Activated naive CD8-positive, alpha-beta T cell treated with anti-CD3 and anti-CD28 coated beads, Interleukin-2, amount 10 ng/mL, durations not matched to agents 7 days and 5 days (primary cell): Measurements from ENCODE around the gene SYVN1. TPM values are rescaled to one million over a fixed set of nuclear protein-coding genes. Genes with fewer than 3 reads are reported as not detected.

Source experiments
- ATAC-seq: fragments of 150-1000 bp; cut with Tn5 transposase; one replicate; pipeline ENCODE4 v1.10.0; 2021; ENCODE audit warnings: low read depth, moderate library complexity
- POLR2A ChIA-PET: fragments of 350-600 bp; sonication (Branson Sonifier 250); formaldehyde crosslinking; loops from one replicate; lab custom pipeline; 2021; ENCODE audit warnings: antibody characterized with exemption; lab: Charles Lee
- DNase-seq: peaks from one replicate; pipeline ENCODE4 v3.0.0; 2021
- H3K27ac Mint-ChIP-seq: one replicate; pipeline ENCODE4 v1.8.0; 2022; ENCODE audit warnings: mild to moderate bottlenecking, mixed read lengths
- H3K27me3 Mint-ChIP-seq: one replicate; pipeline ENCODE4 v1.8.0; 2022; ENCODE audit warnings: mild to moderate bottlenecking, moderate library complexity, mixed read lengths
- H3K36me3 Mint-ChIP-seq: one replicate; pipeline ENCODE4 v1.8.0; 2021; ENCODE audit warnings: mild to moderate bottlenecking, mixed read lengths
- H3K4me1 Mint-ChIP-seq: one replicate; pipeline ENCODE4 v1.8.0; 2021; ENCODE audit warnings: mixed read lengths
- H3K4me3 Mint-ChIP-seq: one replicate; pipeline ENCODE4 v1.8.0; 2022; ENCODE audit warnings: mild to moderate bottlenecking, moderate library complexity, mixed read lengths
- H3K9me3 Mint-ChIP-seq: one replicate; pipeline ENCODE4 v1.8.0; 2021; ENCODE audit warnings: mixed read lengths
- total RNA-seq, 2 experiments: library from RNA; stranded (reverse); gene quantifications; one replicate each; pipeline ENCODE4 v1.2.3, GENCODE V29; 2021

SYVN1 gene
- total RNA-seq, 2 experiments from 2014 or later: 43.4 to 45.1 TPM

DNA sequence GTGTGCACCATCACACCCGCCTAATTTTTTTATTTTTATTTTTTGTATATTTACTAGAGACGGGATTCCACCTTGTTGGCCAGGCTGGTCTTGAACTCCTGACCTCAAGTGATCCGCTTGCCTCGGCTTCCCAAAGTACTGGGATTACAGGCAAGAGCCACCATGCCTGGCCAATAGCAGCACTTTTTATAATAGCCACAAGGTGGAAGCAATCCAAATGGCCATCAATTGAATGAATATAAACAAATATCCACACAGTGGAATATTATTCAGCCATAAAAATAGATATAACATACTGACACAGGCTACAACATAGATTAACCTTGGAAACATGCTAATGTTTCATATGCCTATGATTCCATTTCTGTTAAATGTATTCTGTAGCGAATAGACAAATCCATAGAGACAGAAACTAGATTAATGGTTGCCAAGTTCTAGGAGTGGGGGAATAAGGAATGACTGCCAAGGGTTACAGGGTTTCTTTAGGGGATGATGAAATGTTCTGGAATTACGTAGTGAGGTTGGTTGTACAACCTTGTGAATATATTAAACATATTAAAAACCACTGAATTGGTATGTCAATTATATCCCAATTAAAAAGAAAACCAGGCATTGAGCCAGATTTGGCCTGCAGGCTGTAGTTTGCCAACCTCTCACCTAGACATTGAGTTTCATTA lies 33.5 kb downstream of the SYVN1 start:
- POLR2A ChIA-PET: interaction anchor here (1.1 to 2.7 kb wide), 3 partner anchors 10 to 17 kb away, joined by 3 to 11 read pairs (median 5); partner anchors contain the start of genes CDCA5 and TM7SF2
- Mint-ChIP-seq H3K4me1 (peaks cover 18% of the 10 kb centered on the region), H3K27me3 (no peaks in the 10 kb centered on the region), H3K36me3 (peaks cover 7% of the 10 kb centered on the region), H3K9me3 (no peaks in the 10 kb centered on the region), H3K4me3 (no peak overlapping the region), H3K27ac (no peak overlapping the region)
- DNase-seq (no peak), ATAC-seq (no peak)

DNA sequence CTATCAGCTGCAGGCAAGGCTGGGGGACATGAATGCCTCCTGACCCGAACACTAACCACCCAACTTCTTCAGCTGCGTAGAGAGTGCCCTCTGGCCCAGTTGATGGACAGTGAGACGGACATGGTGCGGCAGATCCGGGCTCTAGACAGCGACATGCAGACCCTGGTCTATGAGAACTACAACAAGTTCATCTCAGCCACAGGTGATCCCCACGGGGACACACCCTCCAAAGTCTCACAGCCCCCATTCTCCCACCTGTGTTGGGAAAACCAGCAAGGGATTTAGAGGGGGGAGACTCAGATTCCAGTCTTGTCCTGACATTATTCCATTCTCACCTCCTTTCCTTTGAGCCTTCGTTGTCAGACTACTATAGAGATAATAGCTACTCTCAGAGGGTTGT lies 37.4 kb downstream of the SYVN1 start:
- POLR2A ChIA-PET: interaction anchor here (0.7 to 3.0 kb wide), 16 partner anchors 11 to 173 kb away, joined by 3 to 35 read pairs (median 6); partner anchors contain the start of genes ARL2, CDCA5, FAU and MRPL49
- Mint-ChIP-seq H3K36me3 (no peaks in the 10 kb centered on the region), H3K27me3 (no peaks in the 10 kb centered on the region), H3K4me3 (peak overlapping the region; percentile 91), H3K9me3 (no peaks in the 10 kb centered on the region), H3K27ac (peak overlapping the region; percentile 97), H3K4me1 (peaks cover 10% of the 10 kb centered on the region)
- ATAC-seq (no peak), DNase-seq (no peak)

DNA sequence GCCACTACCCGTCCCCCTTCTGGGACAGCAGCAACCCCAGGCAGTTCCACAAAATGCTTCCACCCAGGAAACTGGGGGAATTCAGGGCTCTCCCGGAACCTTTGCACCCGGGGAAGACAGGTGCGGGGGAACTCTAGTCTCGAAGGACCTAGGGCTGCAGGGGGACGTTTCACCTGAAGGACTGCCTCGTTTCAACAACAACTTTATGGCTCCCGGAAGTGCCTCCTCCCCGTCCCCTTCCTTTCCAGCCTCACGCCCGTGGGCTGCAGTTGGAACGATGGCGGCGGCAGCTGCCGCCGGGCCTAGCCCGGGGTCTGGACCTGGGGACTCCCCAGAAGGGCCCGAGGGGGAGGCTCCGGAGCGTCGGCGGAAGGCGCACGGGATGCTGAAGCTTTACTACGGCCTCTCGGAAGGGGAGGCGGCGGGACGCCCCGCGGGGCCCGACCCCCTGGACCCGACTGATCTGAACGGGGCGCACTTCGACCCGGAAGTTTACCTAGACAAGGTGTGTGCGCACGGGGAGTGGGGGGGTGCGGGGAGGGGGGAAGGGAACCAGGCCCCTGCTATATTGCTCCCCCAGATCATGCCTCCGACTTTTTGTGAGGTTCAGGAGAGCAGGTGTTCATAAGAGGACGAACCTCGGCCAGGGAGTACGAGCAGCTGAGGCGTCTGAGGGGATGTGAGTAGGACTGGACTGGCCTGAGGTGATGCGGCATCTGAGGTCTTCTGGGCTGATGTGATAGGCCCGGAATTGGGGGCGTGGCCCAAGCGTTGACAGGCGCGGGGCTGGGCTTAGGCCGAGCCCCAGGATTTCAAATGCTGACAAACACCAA lies 38.1 kb downstream of the SYVN1 start, which contains the start of gene VPS51:
TSS of gene VPS51 (plus strand) at position 241 of the 833 bp plus-strand sequence. CDS start at position 278, 37 bp downstream.
- H3K27me3 Mint-ChIP-seq: no peaks in the 10 kb centered on the region
- H3K27ac Mint-ChIP-seq: peak within 1 kb of the TSS; percentile 97
- H3K9me3 Mint-ChIP-seq: no peaks in the 10 kb centered on the region
- DNase-seq (peak; percentile 87), ATAC-seq (peak; percentile 97)
- H3K4me3 Mint-ChIP-seq: peak within 1 kb of the TSS; percentile 91
- peaks cover 10% of the 10 kb centered on the region for H3K4me1 Mint-ChIP-seq
- H3K36me3 Mint-ChIP-seq: no peaks in the 10 kb centered on the region
- POLR2A ChIA-PET: interaction anchor here (0.6 to 3.0 kb wide), 21 partner anchors 8 to 294 kb away, joined by 3 to 35 read pairs (median 4); partner anchors contain the start of genes ARL2, CDCA5, FAU and MRPL49

DNA sequence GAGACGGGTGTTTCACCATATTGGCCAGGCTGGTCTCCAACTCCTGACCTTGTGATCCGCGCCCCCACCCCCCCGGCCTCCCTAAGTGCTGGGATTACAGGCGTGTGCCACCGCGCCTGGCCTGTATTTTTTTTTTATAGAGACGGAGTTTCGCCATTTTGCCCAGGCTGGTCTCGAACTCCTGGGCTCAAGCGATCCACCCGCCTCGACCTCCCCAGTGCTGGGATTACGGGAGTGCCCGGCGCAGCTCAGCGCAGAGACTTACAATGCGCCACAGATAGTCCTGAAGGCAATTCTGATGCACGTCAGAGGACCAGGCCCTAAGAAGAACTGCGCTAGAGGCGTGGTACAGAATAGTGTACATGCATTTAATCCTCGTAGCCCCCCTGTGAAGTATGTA lies 38.9 kb downstream of the SYVN1 start:
- Mint-ChIP-seq H3K36me3 (no peaks in the 10 kb centered on the region), H3K27me3 (no peaks in the 10 kb centered on the region), H3K4me3 (peak overlapping the region; percentile 91), H3K27ac (peak overlapping the region; percentile 97), H3K9me3 (no peaks in the 10 kb centered on the region), H3K4me1 (peaks cover 10% of the 10 kb centered on the region)
- ATAC-seq (no peak), DNase-seq (no peak)
- POLR2A ChIA-PET: interaction anchor here (1.0 to 3.0 kb wide), 10 partner anchors 9 to 81 kb away, joined by 3 to 35 read pairs (median 6); partner anchors contain the start of genes ARL2, CDCA5, FAU and MRPL49

DNA sequence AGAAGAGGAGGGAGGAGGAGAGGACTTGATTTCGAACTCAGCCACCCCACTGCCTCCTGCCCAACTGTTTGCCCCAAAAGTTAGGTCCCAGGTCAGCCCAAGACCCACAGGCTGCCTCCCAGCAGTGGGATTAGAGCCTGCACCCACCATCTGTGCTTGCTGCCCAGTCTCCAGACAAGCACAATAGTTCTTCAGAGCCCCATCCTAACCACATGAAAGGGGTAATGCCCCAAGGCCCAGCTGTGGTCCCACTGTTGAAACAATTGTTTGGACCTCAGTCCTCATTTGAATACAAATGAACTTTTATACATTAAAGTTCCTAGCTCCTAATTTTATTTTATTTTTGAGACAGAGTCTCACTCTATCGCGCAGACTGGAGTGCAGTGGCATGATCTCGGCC lies 43.7 kb downstream of the SYVN1 start:
- H3K27me3 Mint-ChIP-seq: no peaks in the 10 kb centered on the region
- no peak overlapping the region for H3K27ac Mint-ChIP-seq
- peaks cover 11% of the 10 kb centered on the region for H3K36me3 Mint-ChIP-seq
- ATAC-seq (no peak), DNase-seq (no peak)
- H3K4me1 Mint-ChIP-seq: peaks cover 5% of the 10 kb centered on the region
- H3K9me3 Mint-ChIP-seq: no peaks in the 10 kb centered on the region
- POLR2A ChIA-PET: interaction anchor here (0.7 to 1.1 kb wide), 2 partner anchors 8 to 59 kb away, joined by 3 to 4 read pairs; no protein-coding TSS in a partner anchor
- no peak overlapping the region for H3K4me3 Mint-ChIP-seq

DNA sequence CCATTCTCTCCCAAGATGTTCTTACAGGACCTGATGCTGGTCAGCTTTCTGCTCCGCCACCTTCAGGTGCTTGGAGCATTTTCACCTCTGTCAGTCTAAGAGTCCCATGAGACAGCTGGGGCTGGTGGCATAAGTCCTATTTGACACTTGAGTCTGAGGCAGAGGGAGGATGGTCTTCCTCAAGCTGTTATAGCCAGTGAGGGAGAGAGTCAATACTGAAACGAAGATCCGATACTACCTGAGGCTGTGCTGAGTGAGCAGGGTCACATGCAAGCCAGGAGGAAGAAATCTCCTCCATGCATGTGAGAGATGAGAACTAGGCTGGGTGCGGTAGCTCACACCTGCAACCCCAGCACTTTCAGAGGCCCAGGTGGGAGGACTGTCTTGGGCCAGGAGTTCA lies 44.7 kb downstream of the SYVN1 start:
- Mint-ChIP-seq H3K27me3 (no peaks in the 10 kb centered on the region), H3K4me3 (no peak overlapping the region), H3K9me3 (no peaks in the 10 kb centered on the region), H3K4me1 (peaks cover 12% of the 10 kb centered on the region), H3K27ac (peak overlapping the region; percentile 63), H3K36me3 (peaks cover 12% of the 10 kb centered on the region)
- POLR2A ChIA-PET: interaction anchor here (1.1 to 1.5 kb wide), 2 partner anchors 9 to 75 kb away, joined by 4 read pairs; partner anchors contain the start of gene ARL2
- ATAC-seq: no peak
- DNase-seq: no peak

DNA sequence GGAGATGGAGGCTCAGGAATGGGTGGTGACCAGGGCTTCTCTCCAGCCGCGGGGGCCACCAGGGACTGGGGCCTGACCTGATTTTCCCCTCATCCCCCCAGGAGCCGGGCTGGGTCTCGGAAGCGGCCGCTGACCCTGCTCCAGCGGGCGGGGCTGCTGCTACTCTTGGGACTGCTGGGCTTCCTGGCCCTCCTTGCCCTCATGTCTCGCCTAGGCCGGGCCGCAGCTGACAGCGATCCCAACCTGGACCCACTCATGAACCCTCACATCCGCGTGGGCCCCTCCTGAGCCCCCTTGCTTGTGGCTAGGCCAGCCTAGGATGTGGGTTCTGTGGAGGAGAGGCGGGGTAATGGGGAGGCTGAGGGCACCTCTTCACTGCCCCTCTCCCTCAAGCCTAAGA lies 46.5 kb downstream of the SYVN1 start:
- H3K4me3 Mint-ChIP-seq: no peak overlapping the region
- ATAC-seq (no peak), DNase-seq (no peak)
- H3K9me3 Mint-ChIP-seq: no peaks in the 10 kb centered on the region
- H3K4me1 Mint-ChIP-seq: peaks cover 16% of the 10 kb centered on the region
- H3K27ac Mint-ChIP-seq: no peak overlapping the region
- no peaks in the 10 kb centered on the region for H3K27me3 Mint-ChIP-seq
- POLR2A ChIA-PET: no interaction called here
- peaks cover 15% of the 10 kb centered on the region for H3K36me3 Mint-ChIP-seq

DNA sequence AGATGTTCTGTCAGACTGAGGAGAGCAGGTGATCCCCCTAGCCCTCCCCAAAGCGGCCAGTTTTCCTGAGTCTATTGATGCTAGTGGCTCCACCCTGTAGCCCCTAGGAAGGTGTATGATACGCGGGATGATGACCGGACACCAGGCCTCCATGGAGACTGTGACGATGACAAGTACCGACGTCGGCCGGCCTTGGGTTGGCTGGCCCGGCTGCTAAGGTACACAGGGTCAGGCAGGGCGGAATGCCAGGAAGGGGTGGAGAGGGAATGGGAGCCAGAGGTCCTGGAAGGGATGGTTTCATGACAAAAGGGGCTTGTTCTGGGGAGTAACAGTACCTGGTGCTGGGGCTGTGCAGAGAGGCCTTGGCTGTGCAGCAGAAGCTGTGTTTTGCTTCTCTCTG lies 47.1 kb downstream of the SYVN1 start:
- Mint-ChIP-seq H3K4me1 (peaks cover 21% of the 10 kb centered on the region), H3K27me3 (no peaks in the 10 kb centered on the region), H3K9me3 (no peaks in the 10 kb centered on the region), H3K36me3 (peaks cover 18% of the 10 kb centered on the region), H3K4me3 (no peak overlapping the region), H3K27ac (no peak overlapping the region)
- ATAC-seq: no peak
- POLR2A ChIA-PET: interaction anchor here (2.2 kb wide), 1 partner anchor 9 kb away, joined by 13 read pairs; the partner anchor contains the start of gene VPS51
- DNase-seq: no peak

DNA sequence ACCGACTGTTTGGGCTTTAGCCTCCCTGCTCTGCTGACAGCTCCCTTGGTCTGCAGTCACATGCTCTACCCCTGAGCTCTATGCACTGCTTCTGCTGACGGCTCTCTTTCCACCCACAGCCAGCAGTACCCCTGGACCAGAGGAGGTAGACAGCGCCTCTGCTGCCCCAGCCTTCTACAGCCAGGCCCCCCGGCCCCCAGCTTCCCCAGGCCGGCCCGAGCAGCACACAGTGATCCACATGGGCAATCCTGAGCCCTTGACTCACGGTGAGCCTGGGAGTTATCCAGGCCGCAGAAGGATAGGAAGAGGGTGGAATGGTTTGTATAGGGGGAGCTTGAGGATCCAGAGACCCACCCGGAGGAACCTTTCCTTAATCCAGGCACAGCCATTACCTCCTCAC lies 47.5 kb downstream of the SYVN1 start:
- POLR2A ChIA-PET: interaction anchor here (2.2 kb wide), 1 partner anchor 10 kb away, joined by 13 read pairs; the partner anchor contains the start of gene VPS51
- Mint-ChIP-seq H3K4me1 (peaks cover 24% of the 10 kb centered on the region), H3K4me3 (no peak overlapping the region), H3K27ac (no peak overlapping the region), H3K27me3 (no peaks in the 10 kb centered on the region), H3K9me3 (no peaks in the 10 kb centered on the region), H3K36me3 (peaks cover 21% of the 10 kb centered on the region)
- ATAC-seq: no peak
- no peak for DNase-seq

DNA sequence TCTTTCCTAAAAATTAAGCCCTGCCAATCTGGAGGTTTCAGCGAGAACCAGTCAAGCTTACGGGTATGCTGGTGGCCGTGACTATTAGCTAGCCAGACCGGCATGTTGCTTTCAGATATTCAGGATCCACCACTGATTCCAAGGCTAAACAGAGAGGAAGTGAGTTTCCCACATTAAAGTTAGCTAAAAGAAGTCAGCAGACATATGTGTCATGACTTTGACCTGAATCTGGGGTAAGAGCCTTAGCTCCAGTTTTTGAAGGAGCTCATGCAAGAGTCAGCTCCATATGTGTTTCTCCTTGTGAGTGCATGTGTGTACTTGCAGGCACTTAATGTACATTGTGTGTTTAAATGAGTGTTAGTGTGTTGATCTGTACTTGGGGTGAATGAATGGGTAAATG lies 48.9 kb downstream of the SYVN1 start:
- Mint-ChIP-seq H3K4me3 (peak overlapping the region; percentile 98), H3K27me3 (no peaks in the 10 kb centered on the region), H3K27ac (peak overlapping the region; percentile 99), H3K4me1 (peaks cover 36% of the 10 kb centered on the region), H3K36me3 (peaks cover 31% of the 10 kb centered on the region), H3K9me3 (no peaks in the 10 kb centered on the region)
- no peak for ATAC-seq
- DNase-seq: no peak
- POLR2A ChIA-PET: interaction anchor here (0.8 to 2.2 kb wide), 3 partner anchors 11 to 177 kb away, joined by 3 to 13 read pairs (median 5); partner anchors contain the start of genes FAU, MRPL49 and VPS51

DNA sequence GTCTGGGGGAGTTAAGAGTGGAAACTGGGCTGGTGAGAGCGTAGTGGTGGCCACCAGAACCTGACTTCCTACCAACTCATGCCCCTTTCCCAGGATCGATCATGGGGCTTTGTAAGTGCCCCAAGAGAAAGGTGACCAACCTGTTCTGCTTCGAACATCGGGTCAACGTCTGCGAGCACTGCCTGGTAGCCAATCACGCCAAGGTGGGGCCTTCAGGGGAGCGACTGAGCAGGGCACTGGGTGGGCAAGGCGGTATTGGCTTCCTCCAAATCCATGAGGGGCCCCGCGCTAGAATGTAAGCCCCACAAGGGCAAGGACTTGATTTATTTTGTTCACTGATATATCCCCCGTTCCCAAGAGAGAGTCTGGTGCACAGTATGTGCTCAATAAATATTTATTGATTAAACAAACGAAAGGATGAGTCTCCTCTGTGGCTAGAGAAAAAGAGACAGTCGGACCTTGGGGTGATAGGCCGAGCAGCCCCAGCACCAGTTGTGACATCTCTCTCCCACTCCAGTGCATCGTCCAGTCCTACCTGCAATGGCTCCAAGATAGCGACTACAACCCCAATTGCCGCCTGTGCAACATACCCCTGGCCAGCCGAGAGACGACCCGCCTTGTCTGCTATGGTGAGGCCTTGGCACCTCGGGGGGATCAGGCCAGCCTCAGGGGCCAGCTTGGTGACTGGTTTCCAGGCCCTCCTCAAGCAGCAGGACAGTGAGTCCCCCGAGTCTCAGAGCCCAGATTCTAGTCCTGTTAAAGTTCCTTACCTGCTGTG lies 49.5 kb downstream of the SYVN1 start:
- POLR2A ChIA-PET: interaction anchor here (0.8 to 2.2 kb wide), 4 partner anchors 12 to 178 kb away, joined by 3 to 13 read pairs (median 6); partner anchors contain the start of genes FAU, MRPL49, VPS51 and ZNHIT2
- ATAC-seq (no peak), DNase-seq (no peak)
- Mint-ChIP-seq H3K27me3 (no peaks in the 10 kb centered on the region), H3K27ac (peak overlapping the region; percentile 99), H3K4me3 (peak overlapping the region; percentile 98), H3K4me1 (peaks cover 39% of the 10 kb centered on the region), H3K9me3 (no peaks in the 10 kb centered on the region), H3K36me3 (peaks cover 36% of the 10 kb centered on the region)
